ENCODE measurements around the gene VAV3. TPM values are rescaled to one million over a fixed set of nuclear protein-coding genes. Genes with fewer than 3 reads are reported as not detected.
"Not testable (repeated sequence)": the region's sequence is repeated elsewhere in the genome, so short reads cannot be mapped to it uniquely, and the experiment has no call there.

Gene VAV3
- total RNA-seq, 1 donor = 41.1 TPM

- H3K27me3 ChIP-seq (ENCODE audit: insufficient read depth, low read length) = no peaks in the 10 kb centered on the region
- no peak overlapping the region for H3K4me3 ChIP-seq (ENCODE audit: low read length)
- H3K9me3 ChIP-seq (ENCODE audit: low read depth, low read length) = peaks cover 2% of the 10 kb centered on the region
- peaks cover 43% of the 10 kb centered on the region for H3K4me1 ChIP-seq (ENCODE audit: insufficient read depth, low read length)
Measured at GRCh38 chr1:107866870-107867269, 98.1 kb downstream of the VAV3 start.

GRCh38 chr1:107865627-107866026, 99.4 kb downstream of the VAV3 start:
- Histone ChIP-seq H3K27me3 (ENCODE audit: insufficient read depth, low read length) (no peaks in the 10 kb centered on the region), H3K4me1 (ENCODE audit: insufficient read depth, low read length) (peaks cover 34% of the 10 kb centered on the region), H3K9me3 (ENCODE audit: low read depth, low read length) (peaks cover 6% of the 10 kb centered on the region), H3K4me3 (ENCODE audit: low read length) (no peak overlapping the region)

- Histone ChIP-seq H3K4me3 (ENCODE audit: low read length) (no peak overlapping the region), H3K4me1 (ENCODE audit: insufficient read depth, low read length) (peaks cover 35% of the 10 kb centered on the region), H3K27me3 (ENCODE audit: insufficient read depth, low read length) (no peaks in the 10 kb centered on the region), H3K9me3 (ENCODE audit: low read depth, low read length) (peaks cover 6% of the 10 kb centered on the region)
Measured at GRCh38 chr1:107863342-107863741, 101.6 kb downstream of the VAV3 start.

DNA sequence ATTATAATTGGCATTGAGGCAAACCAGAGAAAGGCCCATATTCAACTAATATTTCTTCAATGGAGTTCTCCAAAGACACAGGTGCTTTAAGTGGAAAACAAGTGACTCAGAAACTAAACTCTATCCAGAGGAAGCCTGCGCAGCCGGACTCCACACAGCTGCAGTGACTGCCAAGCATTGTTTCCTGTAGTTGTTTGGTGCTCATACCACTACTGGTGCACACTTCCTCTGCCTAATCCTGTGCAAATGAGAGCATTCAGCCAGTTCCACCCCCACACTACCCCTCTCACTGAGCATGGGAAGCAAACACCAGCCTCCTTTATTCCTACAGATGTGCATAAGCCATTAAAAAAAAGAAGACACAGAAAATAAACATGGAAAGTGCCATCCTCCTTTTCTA, 102.9 kb downstream of the VAV3 start:
- Histone ChIP-seq H3K4me3 (ENCODE audit: low read length) (no peak overlapping the region), H3K9me3 (ENCODE audit: low read depth, low read length) (peaks cover 6% of the 10 kb centered on the region), H3K4me1 (ENCODE audit: insufficient read depth, low read length) (peaks cover 29% of the 10 kb centered on the region), H3K27me3 (ENCODE audit: insufficient read depth, low read length) (no peaks in the 10 kb centered on the region)

GRCh38 chr1:107858323-107858722, 106.7 kb downstream of the VAV3 start:
- Histone ChIP-seq H3K4me3 (ENCODE audit: low read length) (no peak overlapping the region), H3K9me3 (ENCODE audit: low read depth, low read length) (peaks cover 6% of the 10 kb centered on the region), H3K4me1 (ENCODE audit: insufficient read depth, low read length) (peaks cover 11% of the 10 kb centered on the region), H3K27me3 (ENCODE audit: insufficient read depth, low read length) (no peaks in the 10 kb centered on the region)

- peaks cover 9% of the 10 kb centered on the region for H3K4me1 ChIP-seq (ENCODE audit: insufficient read depth, low read length)
- H3K4me3 ChIP-seq (ENCODE audit: low read length) = no peak overlapping the region
- H3K27me3 ChIP-seq (ENCODE audit: insufficient read depth, low read length) = no peaks in the 10 kb centered on the region
- no peaks in the 10 kb centered on the region for H3K9me3 ChIP-seq (ENCODE audit: low read depth, low read length)
Measured at GRCh38 chr1:107851418-107851817, 113.6 kb downstream of the VAV3 start.

DNA sequence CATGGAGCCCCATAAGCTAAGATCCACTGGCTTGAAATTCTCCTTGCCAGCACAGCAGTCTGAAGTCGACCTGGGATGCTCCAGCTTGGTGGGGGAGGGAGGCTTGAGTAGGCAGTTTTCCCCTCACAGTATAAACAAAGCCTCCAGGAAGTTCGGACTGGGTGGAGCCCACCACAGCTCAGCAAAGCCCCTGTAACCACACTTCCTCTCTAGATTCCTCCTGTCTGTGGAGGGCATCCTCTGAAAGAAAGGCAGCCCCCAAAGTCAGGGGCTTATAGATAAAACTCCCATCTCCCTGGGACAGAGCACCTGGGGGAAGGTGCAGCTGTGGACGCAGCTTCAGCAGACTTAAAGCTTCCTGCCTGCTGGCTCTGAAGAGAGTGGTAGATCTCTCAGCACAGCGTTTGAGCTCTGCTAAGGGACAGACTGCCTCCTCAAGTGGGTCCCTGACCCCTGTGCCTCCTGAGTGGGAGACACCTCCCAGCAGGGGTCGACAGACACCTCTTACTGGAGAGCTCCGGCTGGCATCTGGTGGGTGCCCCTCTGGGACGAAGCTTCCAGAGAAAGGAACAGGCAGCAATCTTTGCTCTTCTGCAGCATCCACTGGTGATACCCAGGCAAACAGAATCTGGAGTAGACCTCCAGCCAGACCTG, 120.3 kb downstream of the VAV3 start:
- H3K27me3 ChIP-seq (ENCODE audit: insufficient read depth, low read length); H3K4me3 ChIP-seq (ENCODE audit: low read length); H3K9me3 ChIP-seq (ENCODE audit: low read depth, low read length): not testable (repeated sequence)
- H3K4me1 ChIP-seq (ENCODE audit: insufficient read depth, low read length) = peaks cover 48% of the 10 kb centered on the region

GRCh38 chr1:107843989-107844388, 121.0 kb downstream of the VAV3 start:
- H3K27me3 ChIP-seq (ENCODE audit: insufficient read depth, low read length) = no peaks in the 10 kb centered on the region
- no peak overlapping the region for H3K4me3 ChIP-seq (ENCODE audit: low read length)
- no peaks in the 10 kb centered on the region for H3K9me3 ChIP-seq (ENCODE audit: low read depth, low read length)
- peaks cover 48% of the 10 kb centered on the region for H3K4me1 ChIP-seq (ENCODE audit: insufficient read depth, low read length)

DNA sequence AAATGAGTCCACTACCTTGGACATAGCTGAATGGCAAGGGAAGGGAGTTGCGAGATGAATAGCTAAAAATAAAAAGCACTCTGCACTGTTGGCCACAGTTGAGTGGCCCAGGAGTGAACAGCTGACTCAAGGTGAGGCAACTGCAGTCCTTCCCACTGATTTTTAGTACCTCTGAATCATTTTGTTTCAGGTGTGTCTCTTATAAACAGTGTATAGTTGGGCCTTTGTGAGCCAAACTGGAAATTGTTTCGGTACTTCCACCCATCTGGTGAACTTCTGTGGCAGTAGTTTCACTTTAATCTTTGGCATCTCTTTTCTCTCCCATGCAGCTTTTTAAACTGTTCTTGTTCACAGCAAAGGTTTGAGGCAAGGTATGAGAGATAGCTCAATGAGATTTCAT, 122.7 kb downstream of the VAV3 start:
- Histone ChIP-seq H3K9me3 (ENCODE audit: low read depth, low read length) (no peaks in the 10 kb centered on the region), H3K4me3 (ENCODE audit: low read length) (no peak overlapping the region), H3K4me1 (ENCODE audit: insufficient read depth, low read length) (peaks cover 59% of the 10 kb centered on the region), H3K27me3 (ENCODE audit: insufficient read depth, low read length) (no peaks in the 10 kb centered on the region)

GRCh38 chr1:107840725-107841124, 124.3 kb downstream of the VAV3 start:
- no peak overlapping the region for H3K4me3 ChIP-seq (ENCODE audit: low read length)
- no peaks in the 10 kb centered on the region for H3K9me3 ChIP-seq (ENCODE audit: low read depth, low read length)
- H3K4me1 ChIP-seq (ENCODE audit: insufficient read depth, low read length) = peaks cover 56% of the 10 kb centered on the region
- no peaks in the 10 kb centered on the region for H3K27me3 ChIP-seq (ENCODE audit: insufficient read depth, low read length)

DNA sequence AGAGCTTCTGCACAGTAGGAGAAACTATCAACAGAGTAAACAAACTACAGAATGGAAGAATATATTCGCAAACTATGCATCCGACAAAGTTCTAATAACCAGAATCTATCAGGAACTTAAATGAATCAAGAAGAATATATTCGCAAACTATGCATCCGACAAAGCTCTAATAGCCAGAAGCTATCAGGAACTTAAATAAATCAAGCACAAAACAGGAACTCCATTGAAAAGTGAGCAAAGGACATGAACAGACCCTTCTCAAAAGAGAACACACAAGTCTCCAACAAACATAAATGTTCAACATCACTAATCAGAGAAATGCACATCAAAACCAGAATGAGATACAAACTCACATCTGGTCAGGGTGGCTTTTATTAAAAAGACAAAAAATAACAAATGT, 126.9 kb downstream of the VAV3 start:
- Histone ChIP-seq H3K4me3 (ENCODE audit: low read length) (no peak overlapping the region), H3K9me3 (ENCODE audit: low read depth, low read length) (no peaks in the 10 kb centered on the region), H3K4me1 (ENCODE audit: insufficient read depth, low read length) (peaks cover 53% of the 10 kb centered on the region), H3K27me3 (ENCODE audit: insufficient read depth, low read length) (no peaks in the 10 kb centered on the region)

DNA sequence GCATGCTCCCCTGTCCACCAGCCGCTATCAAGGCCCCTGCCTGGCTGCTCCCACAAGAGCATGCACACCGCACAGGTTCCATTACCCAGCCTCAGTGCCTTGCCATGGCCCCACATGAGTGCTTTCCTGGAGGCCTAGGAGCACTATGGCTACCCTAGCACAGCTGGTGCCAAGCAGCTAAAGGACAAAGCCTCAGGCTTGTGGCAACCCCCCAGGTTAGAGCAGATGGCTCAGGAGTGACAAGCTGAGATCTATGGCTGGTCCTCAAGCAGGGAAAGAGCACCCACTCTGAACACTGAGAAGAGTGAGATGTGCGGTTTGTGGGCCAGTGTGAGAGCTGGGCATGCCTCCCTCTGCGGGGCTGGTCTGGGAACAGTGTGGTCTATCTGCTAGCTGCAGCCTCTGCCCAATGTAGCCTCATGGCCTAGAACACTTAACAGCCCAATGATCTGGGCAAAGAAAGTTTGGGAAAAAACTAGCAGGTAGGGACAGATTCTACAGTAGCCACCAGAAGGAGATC, 129.8 kb downstream of the VAV3 start:
- H3K27me3 ChIP-seq (ENCODE audit: insufficient read depth, low read length) = no peaks in the 10 kb centered on the region
- H3K9me3 ChIP-seq (ENCODE audit: low read depth, low read length) = no peaks in the 10 kb centered on the region
- H3K4me1 ChIP-seq (ENCODE audit: insufficient read depth, low read length) = peaks cover 45% of the 10 kb centered on the region
- H3K4me3 ChIP-seq (ENCODE audit: low read length) = no peak overlapping the region

- peaks cover 57% of the 10 kb centered on the region for H3K4me1 ChIP-seq (ENCODE audit: insufficient read depth, low read length)
- H3K9me3 ChIP-seq (ENCODE audit: low read depth, low read length) = no peaks in the 10 kb centered on the region
- H3K4me3 ChIP-seq (ENCODE audit: low read length) = no peak overlapping the region
- no peaks in the 10 kb centered on the region for H3K27me3 ChIP-seq (ENCODE audit: insufficient read depth, low read length)
Measured at GRCh38 chr1:107833061-107833460, 131.9 kb downstream of the VAV3 start.

DNA sequence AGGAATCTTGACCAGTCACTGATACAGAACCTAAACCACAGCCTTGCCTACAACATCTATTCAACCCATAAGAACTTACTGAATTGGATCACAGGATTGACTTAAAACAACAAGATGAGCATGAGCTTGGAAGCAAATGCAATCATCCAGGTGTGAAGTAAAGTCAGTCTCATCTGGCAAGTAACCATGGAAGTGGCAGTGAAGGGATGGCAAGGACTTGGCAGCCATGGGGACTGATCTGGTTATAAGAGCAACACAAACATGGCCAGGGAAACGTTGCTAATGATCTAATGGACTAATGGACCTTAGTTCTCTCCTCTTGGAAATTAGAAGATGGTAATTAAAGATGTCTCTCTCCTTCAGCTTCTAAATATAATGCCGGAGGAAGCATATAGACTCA, 133.1 kb downstream of the VAV3 start:
- Histone ChIP-seq H3K4me1 (ENCODE audit: insufficient read depth, low read length) (peaks cover 62% of the 10 kb centered on the region), H3K4me3 (ENCODE audit: low read length) (no peak overlapping the region), H3K27me3 (ENCODE audit: insufficient read depth, low read length) (no peaks in the 10 kb centered on the region), H3K9me3 (ENCODE audit: low read depth, low read length) (no peaks in the 10 kb centered on the region)

DNA sequence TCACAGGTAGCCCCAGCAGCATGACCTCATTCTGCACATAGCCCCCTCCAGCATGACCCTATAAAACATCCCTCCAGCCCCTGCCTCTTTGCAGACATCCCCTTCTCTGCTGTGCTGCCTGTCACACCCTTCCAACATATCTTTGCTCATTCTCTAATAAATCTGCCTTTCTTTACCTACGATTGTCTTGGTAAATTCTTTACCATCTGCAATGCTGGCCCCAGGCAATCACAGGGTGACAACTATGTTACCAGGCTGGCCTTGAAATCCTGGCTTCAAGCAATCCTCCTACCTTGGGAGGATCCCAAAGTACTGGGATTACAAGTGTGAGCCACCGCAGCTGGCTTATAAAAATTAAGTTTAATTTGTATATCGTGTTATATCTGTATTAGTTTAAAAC, 134.5 kb downstream of the VAV3 start:
- H3K9me3 ChIP-seq (ENCODE audit: low read depth, low read length) = no peaks in the 10 kb centered on the region
- peaks cover 65% of the 10 kb centered on the region for H3K4me1 ChIP-seq (ENCODE audit: insufficient read depth, low read length)
- no peak overlapping the region for H3K4me3 ChIP-seq (ENCODE audit: low read length)
- no peaks in the 10 kb centered on the region for H3K27me3 ChIP-seq (ENCODE audit: insufficient read depth, low read length)

- Histone ChIP-seq H3K4me3 (ENCODE audit: low read length) (no peak overlapping the region), H3K27me3 (ENCODE audit: insufficient read depth, low read length) (no peaks in the 10 kb centered on the region), H3K4me1 (ENCODE audit: insufficient read depth, low read length) (peaks cover 65% of the 10 kb centered on the region), H3K9me3 (ENCODE audit: low read depth, low read length) (no peaks in the 10 kb centered on the region)
Measured at GRCh38 chr1:107830075-107830474, 134.9 kb downstream of the VAV3 start.

All from mononuclear cell (primary cell).